ENCODE measurements around the gene P3H1.
"Not testable (repeated sequence)": the region's sequence is repeated elsewhere in the genome, so short reads cannot be mapped to it uniquely, and the experiment has no call there.

Gene P3H1

GRCh38 chr1:42723511-42723910 lies 43.3 kb downstream of the P3H1 start:
- DNase-seq: no peak

- not testable (repeated sequence) for DNase-seq
Observed at GRCh38 chr1:42722403-42722802, 44.4 kb downstream of the P3H1 start.

GRCh38 chr1:42721926-42722325 lies 44.9 kb downstream of the P3H1 start:
- no peak for DNase-seq

GRCh38 chr1:42720868-42721267 lies 46.0 kb downstream of the P3H1 start:
- no peak for DNase-seq

- DNase-seq: not testable (repeated sequence)
Observed at GRCh38 chr1:42714441-42714840, 52.4 kb downstream of the P3H1 start.

GRCh38 chr1:42713293-42713692 lies 53.5 kb downstream of the P3H1 start:
- DNase-seq: no peak

- DNase-seq: not testable (repeated sequence)
Observed at GRCh38 chr1:42712808-42713207, 54.0 kb downstream of the P3H1 start.

GRCh38 chr1:42703888-42704464 lies 62.9 kb downstream of the P3H1 start:
- no peak for DNase-seq

GRCh38 chr1:42700006-42700405 lies 66.8 kb downstream of the P3H1 start:
- DNase-seq: no peak

- DNase-seq: no peak
Observed at GRCh38 chr1:42698081-42698813, 68.6 kb downstream of the P3H1 start.
